SK-N-MC (cell line): ENCODE measurements around the gene F3.

ENCODE experiments used
- DNase-seq: peaks from one replicate; pipeline ENCODE4 v3.0.0-alpha.2; 2011; ENCODE audit warnings: low read depth, low spot score
- H3K27ac ChIP-seq: fragments of 200-600 bp; sonication (generic); 2 replicates; pipeline ENCODE4 v1.5.1; 2016; ENCODE audit warnings: mixed run types
- H3K36me3 ChIP-seq: fragments of 200-600 bp; sonication (generic); 2 replicates; pipeline ENCODE4 v1.6.1; 2017; ENCODE audit warnings: antibody characterized with exemption, low read length, mixed read lengths; ENCODE audit not compliant: insufficient read depth
- H3K4me3 ChIP-seq: fragments of 200-600 bp; sonication (generic); 2 replicates; pipeline ENCODE4 v1.5.1; 2016
- H3K9ac ChIP-seq: fragments of 200-600 bp; sonication (generic); 2 replicates; pipeline ENCODE4 v1.8.0; 2017; ENCODE audit warnings: mixed run types, mixed read lengths; ENCODE audit not compliant: insufficient read length
- H3K9me3 ChIP-seq: fragments of 200-600 bp; sonication (generic); 2 replicates; pipeline ENCODE4 v1.6.1; 2017; ENCODE audit warnings: low read depth, mild to moderate bottlenecking, antibody characterized with exemption, low read length, moderate library complexity, mixed read lengths
- EZH2 ChIP-seq: fragments of 200-600 bp; sonication (generic); IDR thresholded peaks from one replicate; pipeline ENCODE4 v1.6.1; 2017; ENCODE audit warnings: antibody characterized with exemption
- FOXP2 ChIP-seq: optimal IDR thresholded peaks from 2 replicates; pipeline ENCODE3; 2011; ENCODE audit warnings: mild to moderate bottlenecking, moderate library complexity; ENCODE audit not compliant: insufficient read depth; ENCODE audit errors: extremely low read length, control extremely low read depth
- POLR2AphosphoS5 ChIP-seq: IDR thresholded peaks from 2 replicates; pipeline ENCODE4 v1.6.1; 2012; ENCODE audit warnings: mild to moderate bottlenecking, low read depth, low read length, borderline replicate concordance

F3 gene

DNA sequence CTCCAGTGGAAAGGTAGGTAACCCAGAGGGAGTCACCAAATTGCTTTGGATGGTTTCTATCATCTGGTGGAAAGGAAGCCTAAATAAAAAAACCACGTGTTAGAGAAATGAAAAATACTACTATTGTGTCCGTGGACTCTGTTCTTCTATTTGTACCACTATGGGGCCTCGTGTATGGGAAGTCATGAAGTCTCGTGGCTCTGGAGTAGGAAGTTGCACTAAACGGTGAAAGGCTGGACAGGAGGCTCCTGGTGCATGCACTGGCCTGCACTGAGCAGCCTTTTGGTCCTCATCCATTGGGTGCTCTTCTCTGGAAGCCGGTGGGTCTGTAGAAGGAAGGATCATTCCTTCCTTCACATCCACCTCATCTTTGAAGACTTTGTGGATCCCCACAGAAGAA lies 17.0 kb downstream of the F3 start:
- TF ChIP-seq POLR2AphosphoS5 (no peak), EZH2 (no peak), FOXP2 (no peak)
- Histone ChIP-seq H3K4me3 (no peak overlapping the region), H3K36me3 (peaks cover 4% of the 10 kb centered on the region; the same call in 1 of the 2 replicates), H3K27ac (no peak overlapping the region), H3K9me3 (no peaks in the 10 kb centered on the region), H3K9ac (no peak overlapping the region)
- DNase-seq, result no peak

DNA sequence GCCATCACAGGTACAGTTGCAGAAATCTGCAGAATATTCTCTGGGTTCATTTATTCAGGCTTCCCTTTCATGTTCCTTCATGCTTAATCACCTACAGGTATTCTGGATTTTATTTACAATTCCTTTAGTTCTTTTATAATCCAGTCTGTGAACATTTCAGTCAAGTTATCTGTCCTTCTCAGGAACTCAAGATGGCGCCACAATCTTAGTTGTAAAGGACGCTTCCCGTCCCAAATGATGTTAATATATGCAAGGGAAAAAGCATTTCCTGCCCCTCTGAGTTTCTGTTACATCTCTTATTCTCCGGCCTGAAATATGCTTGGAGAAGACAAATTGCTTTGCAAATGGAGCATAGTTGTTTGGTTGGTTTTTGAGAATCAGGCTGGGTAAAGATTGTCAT lies 19.3 kb downstream of the F3 start:
- Histone ChIP-seq H3K4me3 (no peak overlapping the region), H3K27ac (no peak overlapping the region), H3K9me3 (no peaks in the 10 kb centered on the region), H3K9ac (no peak overlapping the region), H3K36me3 (peaks cover 3% of the 10 kb centered on the region; the same call in 1 of the 2 replicates)
- TF ChIP-seq POLR2AphosphoS5, result no peak
- TF ChIP-seq FOXP2, result no peak
- no peak for TF ChIP-seq EZH2
- no peak for DNase-seq

DNA sequence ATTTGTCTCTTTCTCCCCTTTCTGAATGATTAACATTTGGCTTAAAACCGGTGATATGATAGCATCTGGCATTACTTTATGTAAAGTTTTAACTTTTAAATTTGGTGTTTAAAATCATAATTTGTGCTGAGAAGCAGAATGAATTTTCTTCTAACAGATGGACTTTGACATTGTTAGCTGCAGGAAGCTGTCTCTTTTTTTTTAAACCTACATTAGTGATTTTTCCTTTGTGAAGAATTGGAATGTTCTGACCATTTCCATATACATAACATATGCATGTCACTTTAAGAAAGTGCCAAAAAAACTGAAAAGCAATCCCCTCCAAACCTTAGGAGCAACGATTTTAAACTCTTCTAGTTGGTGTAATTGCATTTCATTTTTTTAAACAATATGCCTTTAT lies 22.2 kb downstream of the F3 start:
- no peak for DNase-seq
- Histone ChIP-seq H3K9me3 (no peaks in the 10 kb centered on the region), H3K27ac (no peak overlapping the region), H3K9ac (no peak overlapping the region), H3K4me3 (no peak overlapping the region), H3K36me3 (peaks cover 3% of the 10 kb centered on the region; the same call in 1 of the 2 replicates)
- TF ChIP-seq POLR2AphosphoS5 (no peak), EZH2 (no peak), FOXP2 (no peak)

DNA sequence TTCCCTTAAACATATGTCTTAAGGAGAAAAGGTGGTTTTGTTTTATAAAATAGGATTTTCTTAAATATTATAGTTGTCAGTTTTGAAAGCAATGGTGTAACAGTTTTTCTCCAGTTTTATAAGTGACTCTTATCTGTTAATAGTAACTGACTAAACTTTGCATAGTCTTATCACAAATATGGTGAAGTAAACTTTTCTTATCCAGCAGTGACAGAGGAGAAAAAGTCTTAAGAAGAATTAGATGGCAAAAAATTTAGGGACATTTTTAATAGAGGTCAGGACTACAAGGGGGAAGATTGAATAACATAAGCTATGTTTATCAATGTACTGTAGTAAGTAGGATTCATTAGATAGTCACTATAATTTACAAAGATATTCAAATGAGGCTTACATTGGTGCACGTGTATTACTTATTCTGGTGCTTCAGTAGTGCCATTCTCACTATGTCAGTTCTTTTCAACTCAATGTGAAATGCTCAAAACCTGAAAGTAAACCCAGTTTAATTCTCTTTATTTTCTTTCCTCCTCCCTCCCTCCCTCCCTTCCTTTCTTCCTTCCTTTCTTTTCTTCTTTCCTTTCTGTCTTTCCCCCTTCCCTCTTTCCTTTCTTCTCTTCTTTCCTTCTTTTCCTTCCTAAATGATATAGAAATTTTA lies 26.1 kb downstream of the F3 start:
- H3K4me3 ChIP-seq, result no peak overlapping the region

DNA sequence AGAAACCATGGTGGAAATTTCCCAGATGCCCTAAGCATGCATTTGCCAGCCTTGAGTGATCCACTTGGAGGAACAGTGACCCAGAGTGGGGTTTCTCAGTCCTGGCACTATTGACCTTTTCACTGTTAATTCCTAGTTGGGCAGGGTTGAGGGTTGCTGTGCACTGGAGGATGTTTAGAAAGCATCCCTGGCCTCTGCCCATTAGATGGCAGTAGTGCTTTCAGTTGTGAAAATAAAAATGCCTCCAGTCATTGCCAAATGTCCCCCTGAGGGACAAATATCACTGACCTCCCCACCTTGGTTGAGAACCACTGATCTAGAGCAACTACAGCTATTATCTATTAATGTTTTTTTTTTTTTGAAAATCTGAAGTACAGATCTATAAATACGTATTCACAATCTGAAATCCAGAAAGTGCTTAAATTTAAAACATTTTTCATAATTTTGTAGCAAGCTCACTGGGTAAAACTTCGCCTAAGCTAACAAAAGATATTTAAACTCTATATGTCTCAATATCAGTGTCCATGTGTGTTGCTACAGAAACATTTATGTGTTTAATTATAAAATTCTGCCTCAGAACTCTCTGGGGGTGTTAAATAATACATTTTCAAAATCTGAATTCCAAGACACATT lies 27.3 kb downstream of the F3 start:
- H3K9ac ChIP-seq, result peak overlapping the region; percentile 20
- H3K36me3 ChIP-seq, result peaks cover 3% of the 10 kb centered on the region; the same call in 1 of the 2 replicates
- DNase-seq, result no peak
- H3K9me3 ChIP-seq, result no peaks in the 10 kb centered on the region
- no peak for TF ChIP-seq FOXP2
- no peak for TF ChIP-seq POLR2AphosphoS5
- no peak for TF ChIP-seq EZH2
- H3K4me3 ChIP-seq, result no peak overlapping the region
- peak overlapping the region; percentile 78 for H3K27ac ChIP-seq

More for the DNA sequence above, 26.1 kb downstream of the F3 start:
- Histone ChIP-seq H3K27ac (peak overlapping the region; percentile 78), H3K36me3 (peaks cover 3% of the 10 kb centered on the region; the same call in 1 of the 2 replicates), H3K9me3 (no peaks in the 10 kb centered on the region), H3K9ac (peak overlapping the region; percentile 43)
- no peak for DNase-seq
- TF ChIP-seq POLR2AphosphoS5 (no peak), FOXP2 (no peak), EZH2 (no peak)

DNA sequence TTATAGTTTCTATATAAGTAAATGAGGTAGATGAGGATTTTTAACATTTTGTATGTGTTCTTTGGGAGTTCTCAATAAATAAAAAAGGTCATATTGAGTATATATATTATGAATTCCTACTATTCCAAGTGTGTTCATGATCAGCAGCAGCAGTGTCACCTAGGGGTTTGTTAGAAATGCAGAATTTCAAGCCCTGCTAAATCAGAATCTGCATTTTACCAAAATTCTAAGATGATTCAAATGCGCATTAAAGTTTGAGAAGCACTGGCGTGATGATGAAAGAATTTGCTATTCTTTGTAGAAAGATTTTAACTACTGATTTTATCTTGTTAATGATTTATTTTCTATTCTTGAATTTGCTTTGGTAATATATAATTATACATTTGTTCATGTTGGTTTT lies 28.7 kb downstream of the F3 start:
- H3K4me3 ChIP-seq, result no peak overlapping the region
- DNase-seq, result no peak
- TF ChIP-seq POLR2AphosphoS5, result no peak
- no peak for TF ChIP-seq FOXP2
- no peak for TF ChIP-seq EZH2
- H3K9me3 ChIP-seq, result no peaks in the 10 kb centered on the region
- H3K27ac ChIP-seq, result peak overlapping the region; percentile 78
- H3K9ac ChIP-seq, result no peak overlapping the region
- H3K36me3 ChIP-seq, result no peaks in the 10 kb centered on the region; the same call in 1 of the 2 replicates

DNA sequence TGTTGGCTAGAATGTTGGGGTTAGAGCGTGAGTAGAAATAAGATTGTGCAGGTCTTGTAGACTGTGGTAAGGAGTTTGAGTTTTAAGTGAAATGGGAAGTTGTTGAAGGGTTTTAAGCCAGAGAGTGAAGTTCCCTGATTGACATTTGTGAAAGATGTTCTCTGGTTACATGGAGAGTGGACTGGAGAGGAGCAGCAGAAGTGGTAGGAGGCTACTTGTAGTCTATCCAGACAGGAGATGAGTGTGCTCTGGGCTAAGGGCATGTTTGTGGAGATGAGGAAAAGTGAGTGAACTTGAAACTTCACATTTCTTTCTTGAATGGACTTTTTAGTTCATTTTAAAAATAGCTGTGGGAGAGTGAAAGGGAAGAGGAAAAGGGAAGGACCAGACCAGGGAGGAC lies 37.0 kb downstream of the F3 start:
- H3K27ac ChIP-seq, result no peak overlapping the region
- peaks cover 35% of the 10 kb centered on the region for H3K36me3 ChIP-seq
- H3K9me3 ChIP-seq, result no peaks in the 10 kb centered on the region
- H3K9ac ChIP-seq, result no peak overlapping the region
- TF ChIP-seq FOXP2 (no peak), EZH2 (no peak), POLR2AphosphoS5 (no peak)
- no peak for DNase-seq
- H3K4me3 ChIP-seq, result no peak overlapping the region

DNA sequence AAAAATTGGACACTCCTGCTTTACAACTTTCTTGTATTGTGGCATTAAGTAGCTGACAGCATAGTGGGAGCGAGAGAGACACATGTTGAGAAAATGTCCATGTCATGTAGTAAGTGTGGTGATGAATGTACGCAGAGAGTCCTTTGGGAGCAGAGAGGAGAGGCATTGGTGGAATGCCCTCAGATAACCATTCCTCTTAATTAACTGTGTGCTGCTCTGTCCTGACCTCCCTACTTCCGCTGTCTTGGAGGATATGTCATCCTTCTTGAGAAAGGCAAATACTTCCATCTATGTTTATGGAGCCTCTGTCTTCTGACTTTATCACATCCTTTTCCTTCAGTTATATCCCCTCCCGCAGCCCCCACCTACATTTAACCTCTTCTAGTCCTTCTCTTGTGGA lies 38.4 kb downstream of the F3 start:
- no peak for DNase-seq
- no peak for TF ChIP-seq EZH2
- no peak for TF ChIP-seq POLR2AphosphoS5
- H3K27ac ChIP-seq, result no peak overlapping the region
- peaks cover 50% of the 10 kb centered on the region for H3K36me3 ChIP-seq
- no peak overlapping the region for H3K9ac ChIP-seq
- no peaks in the 10 kb centered on the region for H3K9me3 ChIP-seq
- no peak overlapping the region for H3K4me3 ChIP-seq
